Measurements from ENCODE around the gene ST6GAL1.

DNA sequence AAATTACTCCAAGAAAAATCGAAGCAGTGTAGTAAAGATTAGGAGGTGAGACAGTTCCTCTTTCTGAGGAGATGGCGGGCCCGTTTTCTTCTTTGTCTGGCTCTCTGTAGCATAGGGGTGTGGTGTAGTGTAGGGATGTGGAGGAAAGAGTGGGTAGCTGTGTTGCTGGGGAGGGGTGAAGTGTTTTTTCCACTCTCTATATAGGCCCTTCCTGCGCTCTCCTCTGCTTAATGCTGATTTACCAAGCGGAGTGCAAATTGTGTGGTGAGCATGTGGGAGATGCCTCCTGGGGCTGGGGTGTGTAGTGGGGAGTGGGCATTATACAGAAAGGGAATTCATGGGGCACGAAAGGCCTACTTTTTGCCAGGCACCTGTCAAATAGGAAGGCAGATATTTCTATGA, 94.9 kb downstream of the ST6GAL1 start:
- TF ChIP-seq, protein P1, sequence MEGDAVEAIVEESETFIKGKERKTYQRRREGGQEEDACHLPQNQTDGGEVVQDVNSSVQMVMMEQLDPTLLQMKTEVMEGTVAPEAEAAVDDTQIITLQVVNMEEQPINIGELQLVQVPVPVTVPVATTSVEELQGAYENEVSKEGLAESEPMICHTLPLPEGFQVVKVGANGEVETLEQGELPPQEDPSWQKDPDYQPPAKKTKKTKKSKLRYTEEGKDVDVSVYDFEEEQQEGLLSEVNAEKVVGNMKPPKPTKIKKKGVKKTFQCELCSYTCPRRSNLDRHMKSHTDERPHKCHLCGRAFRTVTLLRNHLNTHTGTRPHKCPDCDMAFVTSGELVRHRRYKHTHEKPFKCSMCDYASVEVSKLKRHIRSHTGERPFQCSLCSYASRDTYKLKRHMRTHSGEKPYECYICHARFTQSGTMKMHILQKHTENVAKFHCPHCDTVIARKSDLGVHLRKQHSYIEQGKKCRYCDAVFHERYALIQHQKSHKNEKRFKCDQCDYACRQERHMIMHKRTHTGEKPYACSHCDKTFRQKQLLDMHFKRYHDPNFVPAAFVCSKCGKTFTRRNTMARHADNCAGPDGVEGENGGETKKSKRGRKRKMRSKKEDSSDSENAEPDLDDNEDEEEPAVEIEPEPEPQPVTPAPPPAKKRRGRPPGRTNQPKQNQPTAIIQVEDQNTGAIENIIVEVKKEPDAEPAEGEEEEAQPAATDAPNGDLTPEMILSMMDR (IDR thresholded peaks at IDR 0.05 in 2 of 3, conservative IDR thresholded peaks at IDR 0.05 in 1 of 3; ENCODE audit: borderline replicate concordance in 1 of 3, insufficient read depth in 1 of 3, low read depth in 2 of 3, low read length in 2 of 3), result no peak
- TF ChIP-seq YY1 (IDR thresholded peaks at IDR 0.05; ENCODE audit: extremely low read depth, insufficient replicate concordance, low read depth, low read length) (no peak), SRF (IDR thresholded peaks at IDR 0.05; ENCODE audit: low read depth) (no peak), SP1 (IDR thresholded peaks at IDR 0.05; ENCODE audit: low read depth) (no peak), POLR2A (IDR thresholded peaks at IDR 0.05; ENCODE audit: borderline replicate concordance, extremely low read depth, insufficient read depth, insufficient read length) (no peak)
- TF ChIP-seq, protein P2, sequence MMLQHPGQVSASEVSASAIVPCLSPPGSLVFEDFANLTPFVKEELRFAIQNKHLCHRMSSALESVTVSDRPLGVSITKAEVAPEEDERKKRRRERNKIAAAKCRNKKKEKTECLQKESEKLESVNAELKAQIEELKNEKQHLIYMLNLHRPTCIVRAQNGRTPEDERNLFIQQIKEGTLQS (IDR thresholded peaks at IDR 0.05), result no peak

Data from HCT116 (cell line).